ENCODE measurements around the gene DLX1. TPM values are rescaled to one million over a fixed set of nuclear protein-coding genes. Genes with fewer than 3 reads are reported as not detected.

The DLX1 gene
- total RNA-seq, 1 donor = not detected

- no peak for DNase-seq (ENCODE audit: low read depth)
- TF ChIP-seq CTCF (IDR thresholded peaks at IDR 0.05; ENCODE audit: insufficient read depth, low read depth, low read length) = no peak
- no peak overlapping the region for H3K4me3 ChIP-seq (ENCODE audit: low read depth, low read length)
These were observed 11.1 kb upstream of the DLX1 start for GRCh38 chr2:172074254-172074653.

- DNase-seq (ENCODE audit: low read depth) = no peak
- TF ChIP-seq CTCF (IDR thresholded peaks at IDR 0.05; ENCODE audit: insufficient read depth, low read depth, low read length) = no peak
These were observed 5.9 kb upstream of the DLX1 start for GRCh38 chr2:172079416-172079815.

GRCh38 chr2:172079838-172080640, 5.3 kb upstream of the DLX1 start:
- no peak overlapping the region for H3K4me3 ChIP-seq (ENCODE audit: low read depth, low read length)
- no peak for TF ChIP-seq CTCF (IDR thresholded peaks at IDR 0.05; ENCODE audit: insufficient read depth, low read depth, low read length)
- DNase-seq (ENCODE audit: low read depth) = no peak

More at GRCh38 chr2:172079416-172079815, 5.9 kb upstream of the DLX1 start:
- H3K4me3 ChIP-seq (ENCODE audit: low read depth, low read length) = no peak overlapping the region

- no peak for TF ChIP-seq CTCF (IDR thresholded peaks at IDR 0.05; ENCODE audit: insufficient read depth, low read depth, low read length)
- H3K4me3 ChIP-seq (ENCODE audit: low read depth, low read length) = no peak overlapping the region
- DNase-seq (ENCODE audit: low read depth) = no peak
These were observed 4.6 kb upstream of the DLX1 start for GRCh38 chr2:172080641-172081220.

GRCh38 chr2:172081221-172082022, 3.9 kb upstream of the DLX1 start:
- H3K4me3 ChIP-seq (ENCODE audit: low read depth, low read length) = no peak overlapping the region
- no peak for TF ChIP-seq CTCF (IDR thresholded peaks at IDR 0.05; ENCODE audit: insufficient read depth, low read depth, low read length)
- DNase-seq (ENCODE audit: low read depth) = no peak

GRCh38 chr2:172082105-172082943, 3.0 kb upstream of the DLX1 start:
- TF ChIP-seq CTCF (IDR thresholded peaks at IDR 0.05; ENCODE audit: insufficient read depth, low read depth, low read length) = no peak
- no peak overlapping the region for H3K4me3 ChIP-seq (ENCODE audit: low read depth, low read length)
- DNase-seq (ENCODE audit: low read depth) = no peak
